ENCODE results near the gene ATL1.

The ATL1 gene

DNA sequence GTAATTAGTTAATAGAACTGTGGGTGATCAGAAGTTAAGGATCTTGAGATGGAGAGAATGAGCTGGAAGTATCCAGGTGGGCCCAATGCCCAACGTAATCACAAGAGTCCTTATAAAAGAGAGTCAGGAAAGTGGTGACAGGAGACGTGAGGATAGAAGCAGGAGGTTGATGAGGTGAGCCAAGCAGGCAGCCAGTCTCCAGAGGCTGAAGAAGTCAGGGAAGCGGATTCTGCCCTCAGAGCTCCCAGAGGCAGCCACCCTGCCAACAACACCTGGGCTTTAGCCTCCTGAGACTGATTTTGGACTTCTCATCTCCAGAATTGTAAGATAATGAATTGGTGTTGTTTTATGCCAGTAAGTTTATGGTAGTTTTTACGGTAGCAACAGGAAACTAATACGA lies 118.2 kb downstream of the ATL1 start:
- in situ Hi-C loops (cut with MboI; ENCODE audit: low sequenced_read_pairs) = no loop called here

DNA sequence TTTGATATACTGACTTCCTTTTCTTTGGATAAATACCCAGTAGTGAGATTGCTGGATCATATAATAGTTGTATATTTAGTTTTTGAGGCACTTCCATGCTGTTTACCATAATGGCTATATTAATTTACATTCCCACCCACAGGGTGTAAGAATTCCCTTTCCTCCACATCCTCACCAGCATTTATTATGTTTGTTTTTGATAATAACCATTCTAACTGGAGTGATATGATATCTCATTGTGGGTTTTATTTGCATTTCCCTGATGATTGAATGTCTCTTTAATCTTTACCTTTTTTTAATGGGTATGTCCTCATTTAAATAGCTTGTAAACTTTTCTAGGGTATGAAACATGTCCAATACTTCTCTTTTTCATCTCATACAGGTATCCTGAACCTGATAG lies 119.7 kb downstream of the ATL1 start:
- in situ Hi-C loops (cut with MboI; ENCODE audit: low sequenced_read_pairs) = no loop called here

Data from HL-60/S4 treated with retinoic acid at 250 ng/mL for 4 days and 3 days (cell line).